HL-60 (cell line): ENCODE measurements around the gene TFRC.

Experiments
- SPI1 ChIP-seq: IDR thresholded peaks from 2 replicates; pipeline ENCODE4 v1.6.1; 2012; ENCODE audit warnings: low read depth, mild to moderate bottlenecking, borderline replicate concordance
- TF ChIP-seq, protein P1 (sequence below): IDR thresholded peaks from one replicate; pipeline ENCODE4 v1.5.1; 2011; ENCODE audit warnings: low read length, control low read depth, inconsistent platforms; ENCODE audit not compliant: insufficient read depth

DNA sequence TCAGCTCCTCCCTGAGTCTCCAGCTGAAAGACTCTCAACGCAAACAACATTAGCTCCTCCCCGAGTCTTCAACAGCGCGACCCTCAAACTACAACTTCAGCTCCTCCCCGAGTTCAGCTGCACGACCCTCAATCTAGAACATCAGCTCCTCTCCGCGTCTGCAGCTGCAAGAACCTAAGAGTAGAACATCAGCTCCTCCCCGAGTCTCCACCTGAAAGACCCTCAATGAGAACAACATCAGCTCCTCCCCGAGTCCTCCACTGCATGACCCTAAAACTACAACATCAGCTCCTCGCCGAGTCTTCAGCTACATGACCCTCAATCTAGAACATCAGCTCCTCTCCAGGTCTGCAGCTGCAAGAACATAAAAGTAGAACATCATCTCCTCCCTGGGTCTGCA is 78.3 kb downstream of the TFRC start:
- TF ChIP-seq, protein P1, sequence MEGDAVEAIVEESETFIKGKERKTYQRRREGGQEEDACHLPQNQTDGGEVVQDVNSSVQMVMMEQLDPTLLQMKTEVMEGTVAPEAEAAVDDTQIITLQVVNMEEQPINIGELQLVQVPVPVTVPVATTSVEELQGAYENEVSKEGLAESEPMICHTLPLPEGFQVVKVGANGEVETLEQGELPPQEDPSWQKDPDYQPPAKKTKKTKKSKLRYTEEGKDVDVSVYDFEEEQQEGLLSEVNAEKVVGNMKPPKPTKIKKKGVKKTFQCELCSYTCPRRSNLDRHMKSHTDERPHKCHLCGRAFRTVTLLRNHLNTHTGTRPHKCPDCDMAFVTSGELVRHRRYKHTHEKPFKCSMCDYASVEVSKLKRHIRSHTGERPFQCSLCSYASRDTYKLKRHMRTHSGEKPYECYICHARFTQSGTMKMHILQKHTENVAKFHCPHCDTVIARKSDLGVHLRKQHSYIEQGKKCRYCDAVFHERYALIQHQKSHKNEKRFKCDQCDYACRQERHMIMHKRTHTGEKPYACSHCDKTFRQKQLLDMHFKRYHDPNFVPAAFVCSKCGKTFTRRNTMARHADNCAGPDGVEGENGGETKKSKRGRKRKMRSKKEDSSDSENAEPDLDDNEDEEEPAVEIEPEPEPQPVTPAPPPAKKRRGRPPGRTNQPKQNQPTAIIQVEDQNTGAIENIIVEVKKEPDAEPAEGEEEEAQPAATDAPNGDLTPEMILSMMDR: no peak
- no peak for TF ChIP-seq SPI1
